ENCODE data around the gene VAV2. TPM values are rescaled to one million over a fixed set of nuclear protein-coding genes. Genes with fewer than 3 reads are reported as not detected.

The VAV2 gene
- total and polyA plus RNA-seq, 8 donors: 25.3 to 44.1 (median 35.5) TPM

DNA sequence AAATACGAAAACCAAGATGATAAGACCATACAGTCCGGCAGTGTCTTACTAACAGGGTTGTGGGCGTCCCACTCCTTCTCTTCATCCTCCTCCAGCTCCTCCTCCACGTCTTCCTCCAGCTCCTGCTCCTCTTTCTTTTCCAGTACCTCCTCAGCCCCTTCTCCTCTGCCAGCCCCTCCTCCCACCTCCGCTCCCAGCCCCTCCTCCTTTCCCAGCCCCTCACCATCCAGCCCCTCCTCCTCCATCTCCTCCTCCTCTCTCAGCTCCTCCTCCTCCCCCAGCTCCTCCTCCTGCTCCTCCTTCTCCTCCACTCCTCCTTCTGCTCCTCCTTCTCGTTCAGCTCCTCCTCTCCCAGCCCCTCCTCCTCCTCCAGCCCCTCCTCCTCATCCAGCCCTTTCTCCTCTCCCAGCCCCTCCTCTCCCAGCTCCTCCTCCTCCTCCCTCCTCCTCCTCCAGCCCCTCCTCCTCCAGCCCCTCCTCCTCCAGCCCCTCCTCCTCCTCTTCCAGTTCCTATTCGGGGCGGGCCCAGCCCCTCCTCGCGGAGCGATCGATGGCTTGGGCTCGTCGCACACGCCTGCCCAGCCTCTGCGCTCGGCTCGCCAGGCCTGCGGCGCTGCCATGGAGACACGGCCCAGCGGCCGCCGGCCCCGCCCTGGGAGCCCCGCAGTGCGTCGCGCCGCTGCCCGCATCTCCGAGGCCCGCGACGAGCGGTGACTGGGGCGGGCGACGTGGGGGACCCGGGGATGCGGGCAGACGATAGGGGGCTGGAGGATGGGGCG lies 32.9 kb upstream of the VAV2 start, which contains the start of gene BRD3OS:
Gene BRD3OS, plus strand, starts transcription at position 654 of the 778 bp plus-strand sequence. CDS start 1,267 bp downstream, outside the sequence.
- Histone ChIP-seq H3K27me3 (no peaks in the 10 kb centered on the region), H3K36me3 (peaks cover 0 to 15% of the 10 kb centered on the region in 2 donors), H3K4me1 (peaks cover 0 to 18% of the 10 kb centered on the region in 2 donors), H3K27ac (peak within 1 kb of the TSS in 1 of 2 donors; percentile 80), H3K9me3 (no peaks in the 10 kb centered on the region), H3K4me3 (peak within 1 kb of the TSS; percentile 70 to 92)
- ATAC-seq (peak; percentile 97), DNase-seq (peak; percentile 97 to 99 (median 98))
- intact Hi-C loops (cut with DNase I): no loop called here
- TF ChIP-seq, protein P1, sequence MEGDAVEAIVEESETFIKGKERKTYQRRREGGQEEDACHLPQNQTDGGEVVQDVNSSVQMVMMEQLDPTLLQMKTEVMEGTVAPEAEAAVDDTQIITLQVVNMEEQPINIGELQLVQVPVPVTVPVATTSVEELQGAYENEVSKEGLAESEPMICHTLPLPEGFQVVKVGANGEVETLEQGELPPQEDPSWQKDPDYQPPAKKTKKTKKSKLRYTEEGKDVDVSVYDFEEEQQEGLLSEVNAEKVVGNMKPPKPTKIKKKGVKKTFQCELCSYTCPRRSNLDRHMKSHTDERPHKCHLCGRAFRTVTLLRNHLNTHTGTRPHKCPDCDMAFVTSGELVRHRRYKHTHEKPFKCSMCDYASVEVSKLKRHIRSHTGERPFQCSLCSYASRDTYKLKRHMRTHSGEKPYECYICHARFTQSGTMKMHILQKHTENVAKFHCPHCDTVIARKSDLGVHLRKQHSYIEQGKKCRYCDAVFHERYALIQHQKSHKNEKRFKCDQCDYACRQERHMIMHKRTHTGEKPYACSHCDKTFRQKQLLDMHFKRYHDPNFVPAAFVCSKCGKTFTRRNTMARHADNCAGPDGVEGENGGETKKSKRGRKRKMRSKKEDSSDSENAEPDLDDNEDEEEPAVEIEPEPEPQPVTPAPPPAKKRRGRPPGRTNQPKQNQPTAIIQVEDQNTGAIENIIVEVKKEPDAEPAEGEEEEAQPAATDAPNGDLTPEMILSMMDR (IDR thresholded peaks at IDR 0.05): no peak

DNA sequence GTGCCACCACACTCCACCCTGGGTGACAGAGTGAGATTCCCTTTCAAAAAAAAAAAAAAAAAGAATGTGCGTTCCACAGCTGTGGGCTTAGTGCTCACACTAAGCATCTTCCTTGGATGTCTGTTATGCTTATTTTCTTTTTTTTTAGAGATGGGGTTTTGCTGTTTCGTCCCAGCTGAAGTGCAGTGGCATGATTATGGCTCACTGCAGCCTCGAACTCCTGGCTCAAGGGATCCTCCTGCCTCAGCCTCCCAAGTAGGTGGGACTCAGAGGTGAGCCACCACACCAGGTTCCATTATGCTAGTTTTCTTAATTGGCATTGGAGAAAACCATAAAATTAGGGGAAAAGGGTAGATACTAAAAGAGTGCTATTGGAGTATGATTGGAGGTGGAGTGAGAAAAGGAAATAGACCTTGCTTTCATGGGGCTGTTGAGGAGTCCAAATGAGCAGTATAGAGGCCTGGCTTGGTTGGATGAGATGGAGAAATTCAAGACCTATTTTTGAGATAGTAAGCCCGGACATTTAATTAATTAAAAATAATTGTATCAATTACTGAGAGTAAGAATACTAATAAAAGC lies 32.2 kb upstream of the VAV2 start:
- intact Hi-C loops (cut with DNase I): no loop called here
- no peak for ATAC-seq
- no peak for DNase-seq
- TF ChIP-seq, protein P1 (IDR thresholded peaks at IDR 0.05): no peak
- Histone ChIP-seq H3K4me3 (peak overlapping the region in 1 of 2 donors; percentile 92), H3K36me3 (peaks cover 0 to 8% of the 10 kb centered on the region in 2 donors), H3K27ac (peak overlapping the region in 1 of 2 donors; percentile 55), H3K4me1 (peaks cover 0 to 18% of the 10 kb centered on the region in 2 donors), H3K9me3 (no peaks in the 10 kb centered on the region), H3K27me3 (no peaks in the 10 kb centered on the region)

DNA sequence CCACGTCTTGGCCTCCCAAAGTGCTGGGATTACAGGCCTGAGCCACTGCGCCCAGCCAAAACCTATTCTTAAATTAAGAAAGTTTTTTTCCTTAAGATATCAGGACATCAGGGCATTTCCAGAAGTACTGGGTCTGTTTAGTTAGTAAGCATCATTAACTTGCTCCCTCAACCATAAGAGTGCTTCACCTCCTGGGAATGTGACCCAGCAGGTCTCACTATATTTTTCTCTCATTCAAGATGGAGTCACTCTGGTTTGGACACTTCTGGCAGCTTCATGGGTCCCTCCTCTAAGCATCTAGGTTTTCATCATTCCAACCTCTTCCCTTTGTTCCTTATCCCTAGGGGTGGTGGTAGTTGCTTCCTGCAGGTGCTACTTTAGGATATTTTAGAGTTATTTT lies 22.8 kb upstream of the VAV2 start:
- H3K36me3 ChIP-seq: no peaks in the 10 kb centered on the region
- no peaks in the 10 kb centered on the region for H3K27me3 ChIP-seq
- intact Hi-C loops (cut with DNase I): no loop called here
- ATAC-seq (peak; percentile 47), DNase-seq (no peak)
- no peak overlapping the region for H3K27ac ChIP-seq
- peaks cover 0 to 9% of the 10 kb centered on the region in 2 donors for H3K9me3 ChIP-seq
- H3K4me3 ChIP-seq: no peak overlapping the region
- H3K4me1 ChIP-seq: no peaks in the 10 kb centered on the region
- TF ChIP-seq, protein P1 (IDR thresholded peaks at IDR 0.05): no peak

DNA sequence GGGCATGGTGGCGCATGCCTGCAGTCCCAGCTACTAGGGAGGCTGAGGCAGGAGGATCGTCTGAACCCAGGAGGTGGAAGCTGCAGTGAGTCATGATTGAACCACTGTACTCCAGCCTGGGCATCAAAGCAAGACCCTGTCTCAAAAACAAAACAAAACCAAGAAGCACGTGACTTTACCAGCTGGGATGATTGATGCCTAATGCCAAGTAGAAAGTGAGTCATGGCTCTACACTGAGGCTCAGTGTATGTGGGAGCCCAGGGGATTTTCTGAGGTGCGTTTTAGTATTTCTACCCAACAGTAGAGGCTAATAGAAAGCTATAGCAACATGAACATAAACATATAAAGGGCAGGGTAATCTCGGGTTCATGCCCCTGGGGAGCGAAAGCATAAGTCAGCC lies 19.3 kb upstream of the VAV2 start:
- H3K4me1 ChIP-seq: no peaks in the 10 kb centered on the region
- H3K36me3 ChIP-seq: no peaks in the 10 kb centered on the region
- intact Hi-C loops (cut with DNase I): no loop called here
- no peak overlapping the region for H3K27ac ChIP-seq
- peaks cover 0 to 13% of the 10 kb centered on the region in 2 donors for H3K27me3 ChIP-seq
- TF ChIP-seq, protein P1 (IDR thresholded peaks at IDR 0.05): no peak
- no peak overlapping the region for H3K4me3 ChIP-seq
- no peak for DNase-seq
- ATAC-seq: no peak
- peaks cover 0 to 9% of the 10 kb centered on the region in 2 donors for H3K9me3 ChIP-seq

Measured in left lung (tissue), 10 donors.